NAMALWA (cell line): ENCODE measurements around the gene DENND1B.
"Not testable (repeated sequence)": the region's sequence is repeated elsewhere in the genome, so short reads cannot be mapped to it uniquely, and the experiment has no call there.

ENCODE experiments used
- DNase-seq: peaks from one replicate; pipeline ENCODE4 v3.0.0-alpha.2; 2015; ENCODE audit warnings: low spot score

The DENND1B gene

DNA sequence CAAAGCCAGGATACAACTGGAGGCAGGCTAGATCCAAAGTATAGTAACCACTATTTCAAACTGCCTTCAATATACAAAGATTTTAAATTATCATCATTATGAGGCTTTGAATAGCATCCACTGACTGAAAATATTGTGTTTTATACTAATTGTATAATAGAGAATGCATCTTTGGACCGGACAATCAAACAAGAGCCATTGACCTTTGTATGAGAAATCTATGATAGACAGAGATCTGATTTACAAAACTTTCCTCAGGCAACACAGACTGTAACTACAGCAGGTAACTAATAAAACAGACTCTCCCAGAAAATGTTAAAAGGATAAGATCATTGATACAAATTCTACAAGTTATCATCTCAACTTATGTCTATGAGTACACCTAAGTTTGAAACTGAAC is 152.9 kb downstream of the DENND1B start:
- no peak for DNase-seq

DNA sequence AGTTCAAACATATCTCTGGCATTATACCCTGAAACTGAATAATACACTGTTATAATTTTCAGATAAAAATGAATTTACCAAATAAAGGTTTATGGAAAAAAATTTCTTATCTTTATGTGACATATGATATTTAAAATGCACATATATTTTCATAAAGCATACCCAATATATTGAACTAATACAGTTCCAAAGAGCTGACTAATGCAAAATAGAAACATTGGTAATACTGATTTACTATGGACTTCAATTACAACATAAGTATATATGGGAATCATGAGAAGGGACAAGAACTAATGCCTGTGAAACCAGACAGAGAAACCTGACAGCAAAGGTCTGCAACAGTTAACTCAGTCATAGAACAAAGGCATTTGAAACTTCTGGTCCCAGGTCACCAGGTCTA is 153.5 kb downstream of the DENND1B start:
- no peak for DNase-seq

DNA sequence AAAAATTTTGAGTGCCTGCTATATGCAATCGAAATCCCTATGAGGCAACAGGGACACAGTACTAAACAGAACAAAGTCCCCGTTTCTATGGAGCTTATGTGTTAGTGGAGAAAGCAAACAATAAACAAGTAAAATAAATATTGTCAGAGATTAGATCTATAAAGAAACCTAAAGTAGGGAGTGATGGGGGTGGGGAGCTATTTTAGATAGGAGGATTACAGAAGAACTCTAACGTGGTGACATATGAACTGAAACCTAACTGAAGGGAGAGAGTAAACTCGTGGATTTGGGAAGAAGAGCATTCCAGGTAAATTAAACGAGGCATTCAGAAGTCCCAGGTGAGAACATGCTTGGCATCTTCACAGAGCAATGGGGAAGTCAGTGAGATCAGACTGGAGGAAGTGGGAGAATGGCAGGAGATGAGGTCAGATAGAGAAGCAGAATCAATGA is 154.5 kb downstream of the DENND1B start:
- DNase-seq, result no peak

DNA sequence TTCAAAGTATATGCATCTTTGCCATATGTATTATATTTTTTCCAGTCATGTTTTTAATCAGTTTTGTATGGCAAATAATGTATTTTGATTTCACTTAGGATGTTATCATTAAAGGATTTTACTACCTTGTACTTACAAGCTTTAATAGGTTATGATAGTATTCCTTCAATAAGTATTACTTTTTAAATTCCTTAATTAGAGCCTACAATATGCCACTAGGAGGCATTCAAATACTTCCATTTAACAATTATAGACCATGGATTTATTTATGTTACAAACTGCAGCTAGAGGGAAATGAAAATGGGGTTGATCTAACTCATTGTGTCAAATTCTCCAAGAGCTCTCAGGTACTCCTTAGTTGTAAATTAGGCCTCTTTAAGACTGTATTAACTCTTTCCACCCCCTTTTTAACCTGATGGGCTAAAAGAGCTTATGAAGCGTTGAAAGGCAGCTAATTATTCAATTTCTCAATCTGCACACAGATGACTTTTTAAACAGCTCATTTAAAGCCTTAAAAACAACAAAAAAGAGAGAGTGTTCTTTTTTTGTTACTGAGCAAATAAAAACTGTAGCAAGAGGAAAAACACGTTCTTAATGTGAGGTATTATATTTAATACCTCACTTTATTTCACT is 156.2 kb downstream of the DENND1B start:
- DNase-seq, result peak; percentile 28

DNA sequence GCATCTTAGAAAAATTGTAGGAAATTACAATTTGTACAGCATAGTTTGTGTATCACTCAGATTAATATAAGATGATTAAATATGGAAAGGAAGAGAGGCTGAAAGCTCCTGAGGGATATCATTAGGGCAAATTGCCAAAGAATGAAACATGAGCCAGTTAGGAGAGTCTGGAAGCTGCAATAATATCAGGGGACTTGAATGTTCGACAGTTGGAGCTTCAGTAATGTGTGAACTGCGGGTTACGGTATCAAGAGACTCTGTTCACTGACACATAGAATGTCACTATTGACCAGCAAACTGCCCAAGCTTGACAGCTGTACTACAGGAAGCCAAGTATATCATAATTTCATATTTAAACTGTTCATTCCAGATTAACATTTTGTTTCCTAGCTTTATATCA is 157.2 kb downstream of the DENND1B start:
- no peak for DNase-seq

DNA sequence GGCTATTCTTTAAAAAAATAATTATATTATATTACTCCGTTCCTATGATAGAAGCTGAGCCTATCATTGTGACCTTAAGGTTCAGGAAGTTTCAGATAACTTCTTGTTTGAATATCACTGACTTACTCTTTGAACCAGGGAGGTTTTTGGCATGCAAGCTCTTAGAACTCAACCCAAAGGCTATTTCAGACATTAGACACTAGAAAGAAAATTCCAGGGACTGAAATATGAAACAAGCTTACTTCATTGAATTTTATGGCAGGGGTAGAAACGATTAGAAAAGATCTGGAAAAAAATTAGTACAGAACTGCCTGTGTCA is 159.6 kb downstream of the DENND1B start:
- no peak for DNase-seq

DNA sequence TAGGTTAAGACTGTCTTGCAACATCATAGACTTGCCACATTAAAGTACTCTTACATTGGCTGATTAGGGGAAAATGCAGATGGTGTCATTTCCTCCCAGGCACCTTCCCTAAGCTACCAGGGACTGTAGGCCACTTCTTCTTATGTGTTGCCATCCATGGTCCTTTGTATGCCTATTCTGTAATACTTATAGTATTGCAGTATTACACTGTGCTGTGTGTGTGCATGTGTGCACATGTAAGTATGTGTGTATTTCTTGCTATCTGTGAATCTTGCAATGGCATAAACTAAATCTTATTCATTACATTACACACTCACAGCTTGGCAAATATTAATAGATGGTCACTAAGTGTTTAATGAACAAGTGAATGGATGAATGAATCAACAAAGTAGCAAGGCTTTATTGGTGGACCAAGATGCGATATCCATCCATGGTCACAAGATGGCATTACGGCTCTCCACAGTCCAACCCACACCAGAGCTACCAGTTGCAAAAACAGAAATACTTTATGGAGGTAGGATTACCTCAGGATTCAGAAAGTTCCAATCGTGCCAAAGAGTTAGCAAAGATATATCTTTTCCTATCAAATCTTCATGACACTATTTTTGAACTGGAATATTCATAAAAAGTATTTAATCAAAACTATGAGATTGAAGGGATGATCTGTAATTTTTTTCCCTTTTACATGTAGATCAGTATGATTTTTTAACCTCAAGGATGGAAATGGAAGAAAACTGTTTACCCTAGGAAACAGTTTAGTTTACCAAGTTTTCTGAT is 160.2 kb downstream of the DENND1B start:
- peak; percentile 63 for DNase-seq

DNA sequence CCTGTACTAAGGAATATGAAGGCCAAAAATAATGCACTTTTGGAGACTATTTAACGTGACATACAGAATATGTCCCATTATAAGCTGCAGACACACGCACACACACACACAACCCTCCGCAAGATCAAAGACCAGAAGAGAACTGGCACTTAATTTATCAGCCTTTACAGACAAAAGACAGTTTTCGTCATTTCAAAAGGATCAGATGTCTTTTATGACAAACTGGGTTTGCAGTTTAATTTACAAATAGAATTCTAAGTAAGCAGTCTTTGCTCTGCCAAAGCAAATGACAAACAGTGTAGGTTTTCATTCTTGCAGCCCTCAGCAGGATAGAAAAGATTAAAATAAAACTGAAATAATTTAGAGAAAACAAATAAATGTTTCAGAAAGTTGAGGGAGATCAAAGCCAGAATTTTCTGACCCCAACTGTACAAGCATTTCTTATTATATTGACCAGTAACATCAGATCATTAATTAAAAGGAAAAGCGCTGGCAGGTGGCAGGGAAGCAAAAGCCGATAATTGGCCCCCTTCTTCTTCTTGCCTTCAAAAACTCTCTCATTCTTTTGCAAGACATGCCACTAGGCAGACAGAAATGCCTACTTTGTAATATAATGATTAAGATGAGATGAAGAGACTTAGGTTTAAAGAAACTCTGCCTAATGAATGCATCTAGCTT is 169.0 kb downstream of the DENND1B start:
- no peak for DNase-seq

DNA sequence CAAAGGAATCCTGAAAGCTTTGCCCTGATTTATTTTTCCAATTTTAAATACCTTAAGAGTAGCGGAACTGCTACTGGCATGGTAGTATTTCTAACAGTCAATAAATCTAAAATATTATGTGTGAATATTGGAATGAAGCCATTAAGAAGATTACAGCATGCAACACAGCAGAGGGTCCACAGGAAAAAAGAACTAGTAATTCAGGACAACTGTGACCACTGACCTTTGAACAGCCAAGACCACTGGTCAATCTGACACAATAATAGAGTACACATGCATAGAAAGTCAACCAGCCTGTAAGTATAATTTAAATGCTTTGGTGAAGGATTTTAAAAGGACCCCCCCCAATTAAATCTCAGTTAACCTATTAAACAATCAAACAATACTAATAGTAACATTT is 171.0 kb downstream of the DENND1B start:
- DNase-seq, result no peak

DNA sequence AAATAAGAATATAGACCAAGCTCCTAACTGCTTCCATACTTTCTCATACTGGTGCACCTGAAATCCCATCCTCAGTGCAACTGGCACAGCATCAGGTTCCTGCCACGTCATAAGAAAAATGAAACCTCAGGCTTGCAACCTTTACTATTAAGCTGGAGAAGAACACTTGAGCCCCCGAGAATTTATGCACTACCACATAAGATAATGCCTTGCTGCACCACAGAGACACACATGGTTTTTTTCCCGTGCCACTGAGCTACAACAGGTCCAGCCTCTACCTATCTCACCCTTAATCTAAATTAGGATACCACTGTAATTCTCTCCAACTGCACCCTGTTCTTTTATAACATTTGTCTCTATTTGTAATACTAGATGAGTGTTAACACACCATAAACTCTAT is 174.5 kb downstream of the DENND1B start:
- no peak for DNase-seq

DNA sequence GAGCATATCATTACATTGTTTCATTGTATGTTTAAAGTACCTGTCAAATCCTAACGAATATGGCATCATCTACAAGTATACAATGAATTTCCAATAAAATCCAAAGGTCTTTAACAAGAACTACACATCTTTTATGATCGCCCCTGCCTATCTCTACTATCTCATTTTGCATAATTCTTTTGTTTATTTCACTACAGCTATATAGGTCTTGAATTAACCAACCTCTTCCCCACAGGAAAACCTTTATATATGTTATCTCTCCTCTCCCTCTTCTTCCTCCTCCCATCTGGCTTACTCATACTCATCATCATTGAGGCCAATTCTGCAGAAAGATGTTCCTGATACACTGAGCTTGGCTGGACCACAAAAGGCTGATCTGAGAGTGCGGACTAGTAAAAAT is 175.5 kb downstream of the DENND1B start:
- no peak for DNase-seq

DNA sequence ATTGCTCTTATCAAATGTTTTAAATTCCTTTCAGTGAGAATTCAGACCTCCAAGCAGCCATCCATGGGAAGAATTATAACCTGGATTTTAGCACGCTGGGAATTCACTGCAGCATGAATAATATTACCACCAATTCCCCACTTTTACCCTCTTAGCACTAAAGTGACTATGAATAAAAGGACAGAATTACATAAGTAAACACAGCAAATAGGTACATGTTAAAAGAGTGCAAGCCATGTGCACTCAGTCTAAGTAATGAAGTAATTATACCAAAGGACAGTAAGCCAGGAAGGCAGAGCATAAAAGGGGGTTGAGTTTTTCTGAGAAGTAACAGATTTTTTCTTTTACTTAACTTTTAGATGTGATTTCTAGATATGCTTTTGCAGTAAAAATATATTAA is 176.3 kb downstream of the DENND1B start:
- DNase-seq, result no peak

DNA sequence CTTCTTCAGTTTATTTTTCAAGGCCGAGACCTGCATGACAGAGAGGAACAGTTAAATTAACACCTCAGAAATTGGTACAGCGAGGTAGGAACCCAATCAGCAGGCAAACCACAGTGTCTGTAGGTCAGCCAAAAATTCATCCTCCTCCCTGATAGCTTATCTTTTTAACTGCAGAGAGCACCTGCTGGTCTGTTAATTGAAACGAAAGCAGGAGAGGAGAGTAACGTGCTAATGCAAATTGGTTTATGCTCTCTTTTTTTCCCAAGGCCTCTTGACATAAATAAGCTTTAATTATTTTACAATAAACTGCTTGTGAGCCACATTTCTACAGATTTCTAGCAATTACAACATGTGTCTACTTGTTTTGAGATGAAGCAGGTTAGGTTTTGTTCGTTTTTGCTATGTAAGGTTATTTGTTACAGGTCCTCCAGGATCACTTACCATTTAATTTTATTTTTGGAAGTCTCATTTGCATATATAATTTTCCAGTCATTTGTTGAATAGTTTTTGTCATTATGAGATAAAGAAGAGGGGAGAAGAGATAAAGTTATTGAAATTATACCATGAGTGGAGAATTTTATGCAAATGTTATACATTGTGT is 179.9 kb downstream of the DENND1B start:
- DNase-seq, result peak; percentile 9

DNA sequence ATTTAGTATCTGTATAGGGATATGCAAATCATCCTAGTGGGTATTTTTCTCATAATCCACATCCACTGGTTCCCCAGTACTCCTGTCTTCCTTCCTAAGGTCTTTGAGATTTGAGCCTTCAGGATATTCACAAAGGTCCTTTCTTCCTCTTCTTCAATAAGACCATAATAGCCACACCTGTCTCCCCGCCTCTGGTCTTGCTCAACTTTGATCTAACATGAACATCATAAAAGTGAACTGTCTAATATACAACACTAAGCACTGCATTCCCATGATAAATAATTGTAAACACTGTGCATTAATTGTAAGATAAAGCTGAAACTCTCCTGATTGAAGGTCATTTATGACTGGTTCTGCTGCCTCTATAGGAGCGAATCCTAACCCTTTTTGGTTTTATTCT is 184.6 kb downstream of the DENND1B start:
- DNase-seq, result no peak

DNA sequence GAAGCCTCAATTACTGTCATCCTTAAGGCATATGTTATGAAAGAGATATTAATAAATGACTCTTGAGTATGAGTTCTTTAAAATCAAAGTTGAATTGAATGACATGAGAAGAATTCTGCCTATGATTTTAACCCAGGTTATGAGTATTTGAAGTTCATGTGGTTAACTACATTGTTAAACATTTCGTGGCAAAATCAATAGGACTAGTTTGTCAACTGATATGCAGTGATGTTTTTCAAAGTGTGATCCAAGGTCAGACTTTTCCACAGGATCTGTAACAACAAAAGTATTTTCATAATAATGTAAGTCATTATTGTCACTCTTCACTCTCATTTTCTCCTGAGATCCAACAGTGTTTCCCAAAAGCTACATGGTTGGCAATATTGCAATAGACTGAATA is 189.5 kb downstream of the DENND1B start:
- DNase-seq, result no peak

DNA sequence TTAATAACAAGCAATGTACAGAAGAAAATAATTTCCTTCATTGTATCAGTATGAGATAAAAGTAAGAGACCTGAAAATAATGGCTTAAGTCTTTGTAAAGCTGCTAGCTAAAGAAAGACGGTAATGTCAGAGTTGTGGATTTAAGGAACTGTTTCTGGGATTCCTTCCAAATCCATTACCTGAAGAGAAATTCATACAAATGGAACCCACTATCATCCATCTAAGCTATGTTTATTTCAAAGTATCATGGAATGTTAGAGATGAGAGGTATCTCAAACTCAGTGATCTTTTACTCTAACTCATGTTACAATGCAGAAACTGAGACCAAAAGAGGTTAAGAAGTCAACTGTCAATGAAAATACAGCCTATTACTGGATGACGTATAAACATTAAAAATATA is 197.7 kb downstream of the DENND1B start:
- no peak for DNase-seq

DNA sequence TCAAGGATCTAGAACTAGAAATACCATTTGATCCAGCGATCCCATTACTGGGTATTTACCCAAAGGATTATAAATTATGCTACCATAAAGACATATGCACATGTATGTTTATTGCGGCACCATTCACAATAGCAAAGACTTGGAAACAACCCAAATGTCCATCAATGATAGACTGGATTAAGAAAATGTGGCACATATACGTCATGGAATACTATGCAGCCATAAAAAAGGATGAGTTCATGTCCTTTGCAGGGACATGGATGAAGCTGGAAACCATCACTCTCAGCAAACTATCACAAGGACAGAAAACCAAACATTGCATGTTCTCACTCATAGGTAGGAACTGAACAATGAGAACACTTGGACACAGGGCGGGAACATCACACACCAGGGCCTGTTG is 199.7 kb downstream of the DENND1B start:
- DNase-seq, result not testable (repeated sequence)

DNA sequence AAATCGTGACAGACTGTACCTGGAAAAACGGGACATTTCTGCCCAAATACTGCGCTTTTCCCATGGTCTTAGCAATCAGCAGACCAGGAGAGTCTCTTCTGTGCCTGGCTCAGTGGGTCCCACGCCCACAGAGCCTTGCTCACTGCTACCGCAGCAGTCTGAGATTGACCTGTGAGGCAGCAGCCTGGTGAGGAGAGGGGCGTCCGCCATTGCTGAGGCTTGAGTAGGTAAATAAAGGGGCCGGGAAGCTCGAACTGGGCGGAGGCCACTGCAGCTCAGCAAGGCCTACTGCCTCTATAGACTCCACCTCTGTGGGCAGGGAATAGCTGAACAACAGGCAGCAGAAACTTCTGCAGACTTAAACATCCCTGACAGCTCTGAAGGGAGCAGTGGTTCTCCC is 203.1 kb downstream of the DENND1B start:
- DNase-seq, result no peak

DNA sequence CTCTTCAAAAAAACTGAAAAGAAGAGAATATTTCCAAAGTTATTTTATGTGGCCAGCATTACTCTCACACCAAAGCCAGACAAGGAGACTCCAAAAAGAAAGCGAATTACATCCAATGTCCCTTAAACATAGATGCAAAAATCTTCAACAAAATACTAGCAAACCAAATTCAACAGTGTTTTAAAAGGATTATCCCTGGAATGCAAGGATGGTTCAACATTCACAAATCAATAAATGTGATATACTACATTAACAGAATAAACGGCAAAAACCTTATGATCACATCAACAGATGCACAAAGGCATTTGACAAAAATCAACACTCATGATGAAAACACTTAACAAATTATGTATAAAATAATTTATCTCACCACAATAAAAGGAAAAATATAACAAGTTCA is 207.8 kb downstream of the DENND1B start:
- no peak for DNase-seq

DNA sequence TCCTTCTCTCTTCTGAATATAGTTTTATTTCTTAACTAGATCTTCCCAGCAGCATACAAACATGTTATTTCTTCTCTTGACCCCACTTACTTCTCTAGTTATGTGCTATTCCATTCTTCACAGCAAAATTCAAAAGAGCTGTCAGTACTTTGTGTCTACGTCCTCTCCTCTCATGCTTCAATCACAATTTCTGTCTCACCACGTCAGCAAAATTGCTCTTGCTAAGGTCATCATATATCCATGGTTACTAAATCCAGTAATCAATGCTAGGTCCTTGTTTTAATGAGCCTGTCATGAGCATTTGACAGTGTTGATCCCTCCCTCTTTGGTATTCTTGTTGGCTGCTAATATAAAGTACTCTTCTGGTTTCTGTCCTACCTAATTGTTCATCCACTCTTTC is 214.2 kb downstream of the DENND1B start:
- no peak for DNase-seq

DNA sequence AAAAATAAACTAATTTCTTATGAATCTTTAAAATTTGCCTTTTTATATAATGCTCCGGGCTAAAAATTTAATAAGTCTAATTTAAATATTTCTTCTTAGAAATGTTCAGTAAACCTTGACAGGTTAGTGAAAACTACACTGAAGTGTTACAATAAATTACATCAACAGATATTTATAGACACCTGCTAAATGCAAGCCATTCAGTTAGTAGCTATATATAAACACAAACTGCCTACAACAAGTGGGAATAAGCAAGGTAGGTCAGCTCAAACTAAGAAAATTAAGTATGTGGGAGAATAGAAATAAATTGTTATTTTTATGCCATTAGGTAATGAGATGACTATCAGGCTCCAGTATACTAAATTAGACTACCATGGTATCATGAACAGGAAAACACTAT is 215.6 kb downstream of the DENND1B start:
- no peak for DNase-seq

DNA sequence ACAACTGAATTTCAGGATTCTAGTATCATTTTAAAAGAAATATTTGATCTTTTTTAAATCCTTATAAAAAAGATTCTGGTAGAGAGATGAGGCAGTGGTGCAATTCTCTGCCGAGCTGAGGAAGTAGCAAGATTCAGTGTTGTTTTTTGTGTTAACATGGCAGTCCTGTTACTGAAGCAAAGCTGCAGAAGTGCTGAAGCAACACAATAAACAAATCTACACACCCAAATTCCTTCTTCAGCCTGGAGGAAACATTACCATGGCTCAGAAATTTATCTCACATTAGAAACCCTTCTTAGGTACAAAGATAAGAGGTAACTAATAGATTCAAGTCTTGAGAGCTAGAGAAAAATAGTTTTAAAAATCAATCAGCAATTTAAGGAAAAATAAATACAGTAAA is 216.0 kb downstream of the DENND1B start:
- DNase-seq, result no peak

DNA sequence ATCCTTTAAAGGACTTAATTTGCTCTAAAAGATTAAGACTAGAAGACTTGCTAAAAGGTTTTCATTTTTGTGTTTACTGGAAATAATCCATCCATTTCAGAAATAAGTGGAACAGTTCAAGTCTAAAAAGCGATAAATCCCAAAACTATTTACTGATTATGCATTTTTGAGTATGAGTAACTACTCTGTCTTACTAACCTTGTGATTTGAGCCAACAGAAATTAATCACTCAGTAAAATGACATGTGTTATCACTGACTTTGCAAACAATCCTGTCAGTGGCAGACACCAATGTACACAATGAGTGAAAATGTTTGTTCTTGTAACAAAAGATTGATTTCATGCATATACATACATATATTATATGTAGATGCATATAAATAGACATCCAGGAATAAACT is 218.0 kb downstream of the DENND1B start:
- DNase-seq, result no peak
